GM10266 (cell line): Measurements from ENCODE around the gene NOTUM.

Source experiments
- DNase-seq: peaks from one replicate; pipeline ENCODE4 v3.0.0; 2012; ENCODE audit errors: extremely low spot score
- CTCF ChIP-seq: IDR thresholded peaks from 2 replicates; pipeline ENCODE4 v1.5.1; 2012; ENCODE audit warnings: mild to moderate bottlenecking, low read depth; ENCODE audit not compliant: control insufficient read depth, insufficient read depth; ENCODE audit errors: missing control alignments

Gene NOTUM

DNA sequence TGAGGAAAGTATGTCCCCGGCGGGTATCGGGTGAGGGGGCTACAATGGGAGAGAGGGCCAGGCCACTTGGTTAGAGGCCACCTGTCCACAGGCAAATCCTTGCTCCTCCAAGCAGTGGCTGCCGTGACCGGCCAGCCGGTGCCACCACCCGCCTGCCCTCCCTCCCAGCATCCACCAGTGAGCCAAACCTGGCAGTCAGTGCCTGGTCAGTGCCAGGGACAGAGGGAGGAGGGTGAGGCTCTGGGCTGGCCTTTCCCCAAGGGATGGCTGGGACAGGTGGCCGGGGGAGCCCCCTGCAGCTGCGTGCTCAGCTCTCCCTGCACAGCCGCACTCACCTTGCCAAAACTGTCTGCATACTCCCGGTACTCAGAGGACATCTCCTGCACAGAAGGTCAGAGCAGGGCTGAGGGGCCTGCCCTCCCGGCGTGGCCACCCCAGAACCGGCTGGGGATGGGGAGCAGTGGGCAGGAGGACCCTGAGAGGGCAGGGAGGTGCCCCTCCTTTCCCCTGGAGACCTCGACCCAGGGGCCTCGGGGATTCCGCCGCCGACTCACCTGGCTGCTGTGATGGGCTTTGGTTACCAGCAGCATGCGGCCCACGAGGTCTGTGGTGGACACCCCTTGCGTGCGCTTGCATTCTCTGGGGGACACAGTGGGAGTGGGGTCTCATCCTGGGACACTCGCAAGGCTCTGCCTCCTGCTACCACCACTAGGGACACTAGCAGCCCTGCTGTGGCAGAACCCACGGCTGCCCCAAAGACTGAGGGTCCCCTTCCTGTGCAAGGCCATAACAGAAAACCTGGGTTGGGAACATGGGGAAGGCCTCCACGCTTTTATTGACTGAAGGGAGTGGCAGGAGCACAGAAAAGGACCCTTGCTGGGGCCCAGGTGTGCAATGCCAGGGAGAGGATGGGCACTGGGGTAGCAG, 53.5 kb downstream of the NOTUM start:
- no peak for TF ChIP-seq CTCF
- no peak for DNase-seq

DNA sequence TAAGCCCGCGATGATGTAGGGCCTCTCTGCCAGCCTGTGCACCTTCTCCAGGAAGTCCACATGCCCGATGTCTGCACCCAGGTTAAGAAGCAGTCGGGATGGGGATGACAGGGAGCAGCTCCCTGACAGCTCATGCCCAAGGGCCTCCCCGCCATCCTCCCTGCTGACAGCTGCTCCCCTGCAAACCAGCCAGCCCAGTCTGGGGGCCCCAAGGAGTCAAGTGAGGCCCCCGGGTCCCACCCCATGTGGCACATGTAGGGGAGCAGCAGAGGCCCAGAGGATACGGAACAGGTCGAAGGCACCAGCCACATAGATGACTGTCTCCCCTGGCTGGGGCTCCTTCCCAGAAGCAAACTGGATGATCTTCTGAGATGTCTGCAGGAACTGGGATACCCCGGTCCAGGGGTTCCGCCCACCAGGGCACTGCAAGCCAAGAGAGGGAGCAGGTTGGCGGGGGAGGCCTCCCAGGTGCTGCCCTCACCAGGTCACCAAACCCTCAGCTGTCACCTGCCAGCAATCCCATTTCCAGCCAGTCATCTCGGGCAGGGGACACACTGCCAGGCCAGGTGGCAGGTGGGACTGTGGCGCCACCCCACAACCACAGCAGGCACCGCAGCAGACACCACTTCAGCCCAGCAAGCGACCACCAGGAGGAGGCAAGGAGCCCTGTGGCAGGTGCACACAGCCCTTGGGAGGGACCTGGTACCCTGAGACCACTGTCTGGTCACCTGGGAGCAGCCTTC, 54.3 kb downstream of the NOTUM start:
- DNase-seq = no peak
- no peak for TF ChIP-seq CTCF

- TF ChIP-seq CTCF = no peak
- no peak for DNase-seq
These were observed 55.0 kb downstream of the NOTUM start for GRCh38 chr17:81905993-81906392.

DNA sequence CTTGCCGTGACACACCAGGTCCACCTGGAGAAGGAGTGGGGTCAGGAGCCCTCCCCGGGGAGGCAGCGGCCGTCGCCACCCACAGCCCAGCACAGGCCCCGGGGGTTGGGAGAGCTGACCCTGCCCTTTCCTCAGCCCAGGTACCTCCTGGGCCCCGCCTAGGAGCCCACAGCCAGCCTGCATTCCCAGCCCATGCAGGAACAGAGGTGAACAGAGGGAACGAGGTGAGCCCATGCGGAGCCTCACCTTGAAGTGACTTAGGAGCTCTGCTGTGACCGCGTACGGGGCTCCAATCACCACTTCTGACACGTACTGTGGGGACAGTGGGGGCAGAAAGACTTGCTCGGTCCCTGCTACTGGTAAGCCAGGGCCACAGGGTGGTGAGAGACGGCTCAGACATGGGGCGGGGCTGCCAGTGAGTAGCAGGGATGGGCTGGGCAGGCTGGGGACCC, 55.5 kb downstream of the NOTUM start:
- no peak for DNase-seq
- TF ChIP-seq CTCF = no peak

DNA sequence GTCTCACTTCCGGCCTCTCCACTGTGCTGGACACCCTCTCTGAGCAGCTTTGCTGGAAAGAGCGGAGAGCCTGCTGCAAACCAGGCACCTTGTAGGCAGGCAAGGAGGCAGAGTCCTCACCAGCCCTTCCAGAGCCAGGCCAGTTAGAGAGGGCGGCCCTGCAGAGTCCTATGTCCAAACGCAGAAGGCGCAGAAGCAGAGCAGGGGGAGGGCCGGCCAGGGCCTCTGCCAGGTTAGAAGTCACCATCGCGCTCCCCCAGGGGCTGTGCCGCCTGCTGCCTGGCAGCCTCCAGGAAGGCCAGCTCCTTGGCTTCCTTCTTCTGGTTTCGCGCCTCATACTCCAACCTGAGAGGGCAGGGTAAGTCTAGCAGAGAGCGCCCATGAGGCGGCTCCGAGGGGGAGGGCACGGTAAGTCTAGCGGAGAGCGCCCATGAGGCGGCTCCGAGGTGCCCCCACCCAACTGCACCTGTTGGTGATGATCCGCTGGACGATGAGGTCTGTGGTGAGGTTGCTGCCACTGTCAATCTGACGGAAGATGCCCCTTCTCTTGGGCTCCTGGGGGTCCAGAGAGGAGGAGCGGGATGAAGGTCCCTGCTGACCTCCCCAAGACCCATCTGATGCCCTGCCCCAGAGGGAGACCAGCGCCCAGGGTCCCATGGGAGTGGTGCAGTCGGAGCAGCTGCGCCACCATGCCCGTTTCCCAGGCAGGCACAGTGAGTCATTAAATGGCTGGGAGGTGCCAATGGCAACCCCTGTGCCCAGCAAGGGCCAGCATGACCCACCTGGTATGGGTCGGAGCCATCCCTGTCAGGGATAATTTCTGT, 56.2 kb downstream of the NOTUM start:
- no peak for TF ChIP-seq CTCF
- no peak for DNase-seq

DNA sequence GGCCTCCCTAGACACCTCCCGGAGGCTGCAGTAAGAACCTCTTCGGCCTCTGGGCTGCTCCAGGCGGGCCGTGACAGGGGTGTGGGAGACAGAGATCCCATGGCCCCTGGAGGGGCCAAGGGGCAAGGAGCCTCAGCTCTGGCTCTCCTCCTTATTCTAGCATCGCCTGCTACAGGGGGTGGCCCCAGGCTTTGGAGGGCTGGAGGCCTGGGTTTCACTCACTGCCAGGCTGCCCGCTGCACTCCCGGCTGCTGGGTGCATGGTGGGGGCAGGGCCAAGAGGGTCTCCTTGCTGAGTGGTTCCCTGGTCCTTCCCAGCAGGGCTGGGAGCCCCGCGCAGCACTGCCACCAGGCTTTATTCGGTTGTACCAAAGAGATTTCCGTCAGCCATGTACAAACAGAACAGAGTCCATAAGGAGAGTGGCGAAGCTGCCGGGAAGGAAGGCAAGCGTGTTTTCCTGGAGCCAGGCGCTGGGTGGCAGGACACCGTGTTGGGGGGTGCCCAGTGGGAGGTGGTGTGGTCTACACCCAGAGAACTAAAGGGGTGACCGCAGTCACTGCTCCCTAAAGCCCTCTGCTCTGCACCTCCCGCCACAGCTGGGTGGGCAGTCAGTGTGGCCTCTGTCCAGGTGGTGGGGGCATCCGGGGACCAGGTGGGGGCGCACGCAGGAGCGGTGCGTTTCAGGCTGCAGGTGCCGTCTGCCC, 56.9 kb downstream of the NOTUM start:
- no peak for DNase-seq
- TF ChIP-seq CTCF = no peak
